Panc1 (cell line): Measurements from ENCODE around the gene LIMS4.
"Not testable (repeated sequence)": the region's sequence is repeated elsewhere in the genome, so short reads cannot be mapped to it uniquely, and the experiment has no call there.

Experiments
- CTCF ChIP-seq: fragments of 450-650 bp; IDR thresholded peaks from 2 replicates; pipeline ENCODE4 v1.5.1; 2017; ENCODE audit warnings: mild to moderate bottlenecking
- POLR2AphosphoS5 ChIP-seq: IDR thresholded peaks from 2 replicates; pipeline ENCODE4 v1.6.1; 2012; ENCODE audit warnings: mild to moderate bottlenecking, low read depth, low read length, moderate library complexity
- SIN3A ChIP-seq: IDR thresholded peaks from 2 replicates; pipeline ENCODE4 v1.6.1; 2012; ENCODE audit warnings: low read depth, mild to moderate bottlenecking, low read length, moderate library complexity, borderline replicate concordance; ENCODE audit not compliant: insufficient read depth

- not testable (repeated sequence) for TF ChIP-seq CTCF, POLR2AphosphoS5, SIN3A
Measured at GRCh38 chr2:110462458-110462857, 10.2 kb downstream of the LIMS4 start.
